H1 (cell line): ENCODE results near the gene PREB. TPM values are rescaled to one million over a fixed set of nuclear protein-coding genes. Genes with fewer than 3 reads are reported as not detected.

Experiments
- RAD21 ChIP-seq, 2 experiments: IDR thresholded peaks in 1 of 2; conservative IDR thresholded peaks in 1 of 2; 2 replicates each; pipeline ENCODE4 v1.6.1; 2011; ENCODE audit warnings: low read depth in 2 of 2, low read length in 2 of 2, improper control_type of control experiment in 1 of 2, inconsistent platforms in 1 of 2, mild to moderate bottlenecking in 1 of 2, moderate library complexity in 1 of 2
- polyA plus RNA-seq, 7 experiments: library from polyadenylated mRNA; depleted of rRNA in 3 of 7; stranded (reverse) in 5 of 7; unstranded in 2 of 7; fragments of >200 nt in 5 of 7; fragments of 200-250 nt in 2 of 7; gene quantifications; 1 replicate in 5 of 7; 2 replicates in 1 of 7; 4 replicates in 1 of 7; pipeline versions ENCODE4 v1.2.1 to v1.2.3, GENCODE V29; 2011 to 2013; ENCODE audit warnings: missing spikeins in 2 of 7, mixed read lengths in 2 of 7
- total RNA-seq: library from RNA; stranded (reverse); fragmentation: NEBNext Ultra II Directional; extraction: Animal tissue kit (Norgen Biotek cat#: 25700); gene quantifications from 2 replicates; pipeline ENCODE4 v1.2.1, GENCODE V29; 2021

PREB gene
- total and polyA plus RNA-seq, 2 of the 8 experiments (the other 6 are each of a cell fraction or from before 2014, with no cell fraction given): 54.1 to 72.2 TPM

- TF ChIP-seq RAD21 (IDR thresholded peaks at IDR 0.05 in 1 of 2, conservative IDR thresholded peaks at IDR 0.05 in 1 of 2; ENCODE audit: low read depth in 2 of 2, low read length in 2 of 2): no peak
- TF ChIP-seq, all 59 proteins: peak for 0
These were observed 40.9 kb upstream of the PREB start (continued) for GRCh38 chr2:27175330-27175729.
